Activated T-helper 2 cell treated with anti-CD3 and anti-CD28 coated beads, Interferon-gamma antibody, Interleukin-2, Interleukin-4, amounts not matched to agents 10 μg/mL and 5 μg/mL and 100 μg/mL, durations not matched to agents 14 hours and 24 hours and 36 hours (primary cell): ENCODE results near the gene SMYD3. TPM values are rescaled to one million over a fixed set of nuclear protein-coding genes. Genes with fewer than 3 reads are reported as not detected.

ENCODE experiments used
- DNase-seq: peaks from one replicate; pipeline ENCODE4 v3.0.0; 2021; ENCODE audit warnings: low spot score
- H3K27ac Mint-ChIP-seq: one replicate; pipeline ENCODE4 v1.8.0; 2021; ENCODE audit warnings: mixed read lengths
- H3K27me3 Mint-ChIP-seq: one replicate; pipeline ENCODE4 v1.8.0; 2021; ENCODE audit warnings: low read depth, mixed read lengths
- H3K36me3 Mint-ChIP-seq: one replicate; pipeline ENCODE4 v1.8.0; 2021; ENCODE audit warnings: low read depth, mixed read lengths
- H3K4me1 Mint-ChIP-seq: one replicate; pipeline ENCODE4 v1.8.0; 2021; ENCODE audit warnings: low read depth, mixed read lengths
- H3K4me3 Mint-ChIP-seq: one replicate; pipeline ENCODE4 v1.8.0; 2021; ENCODE audit warnings: low read depth, mild to moderate bottlenecking, moderate library complexity, mixed read lengths
- H3K9me3 Mint-ChIP-seq: one replicate; pipeline ENCODE4 v1.8.0; 2021; ENCODE audit warnings: mixed read lengths
- intact Hi-C: fragments of 100-400 bp; cut with micrococcal nuclease; formaldehyde crosslinking; loops from one replicate; pipeline ENCODE4 v1.15.1; 2023
- total RNA-seq: library from RNA; stranded (reverse); gene quantifications from 2 replicates; pipeline ENCODE4 v1.2.3, GENCODE V29; 2022

SMYD3 gene
- total RNA-seq, 1 donor from 2014 or later, result 24.1 TPM

GRCh38 chr1:246004301-246004700 is 502.8 kb downstream of the SMYD3 start:
- intact Hi-C loops, result loop anchor here (10.0 kb wide), 1 partner anchor 930 kb away; no protein-coding TSS in a partner anchor
- Mint-ChIP-seq H3K27me3 (no peaks in the 10 kb centered on the region), H3K4me1 (no peaks in the 10 kb centered on the region), H3K9me3 (no peaks in the 10 kb centered on the region), H3K36me3 (no peaks in the 10 kb centered on the region), H3K4me3 (no peak overlapping the region), H3K27ac (no peak overlapping the region)
- DNase-seq, result no peak

DNA sequence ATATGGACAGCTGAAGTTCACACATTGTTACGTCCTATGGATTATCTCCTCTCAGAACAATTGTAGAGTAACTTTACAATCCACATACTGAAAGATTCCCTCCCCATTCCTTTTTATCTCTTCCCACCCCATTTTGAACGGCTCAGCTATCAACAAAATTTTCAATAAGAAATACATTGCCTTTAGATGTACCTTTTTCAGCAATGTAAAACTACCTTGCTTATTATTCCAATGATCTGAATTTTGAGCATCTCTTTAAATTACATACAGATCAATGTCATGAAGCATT is 503.7 kb downstream of the SMYD3 start:
- Mint-ChIP-seq H3K4me1 (no peaks in the 10 kb centered on the region), H3K4me3 (no peak overlapping the region), H3K9me3 (no peaks in the 10 kb centered on the region), H3K27ac (no peak overlapping the region), H3K36me3 (no peaks in the 10 kb centered on the region), H3K27me3 (no peaks in the 10 kb centered on the region)
- intact Hi-C loops, result loop anchor here (1.0 to 10.0 kb wide), 3 partner anchors 114 to 929 kb away; no protein-coding TSS in a partner anchor
- DNase-seq, result no peak

- Mint-ChIP-seq H3K36me3 (no peaks in the 10 kb centered on the region), H3K27me3 (no peaks in the 10 kb centered on the region), H3K27ac (no peak overlapping the region), H3K9me3 (no peaks in the 10 kb centered on the region), H3K4me3 (no peak overlapping the region), H3K4me1 (no peaks in the 10 kb centered on the region)
- intact Hi-C loops, result loop anchor here (1.0 to 10.0 kb wide), 3 partner anchors 114 to 928 kb away; no protein-coding TSS in a partner anchor
- peak; percentile 54 for DNase-seq
Measured at GRCh38 chr1:246002725-246003441, 504.2 kb downstream of the SMYD3 start.

DNA sequence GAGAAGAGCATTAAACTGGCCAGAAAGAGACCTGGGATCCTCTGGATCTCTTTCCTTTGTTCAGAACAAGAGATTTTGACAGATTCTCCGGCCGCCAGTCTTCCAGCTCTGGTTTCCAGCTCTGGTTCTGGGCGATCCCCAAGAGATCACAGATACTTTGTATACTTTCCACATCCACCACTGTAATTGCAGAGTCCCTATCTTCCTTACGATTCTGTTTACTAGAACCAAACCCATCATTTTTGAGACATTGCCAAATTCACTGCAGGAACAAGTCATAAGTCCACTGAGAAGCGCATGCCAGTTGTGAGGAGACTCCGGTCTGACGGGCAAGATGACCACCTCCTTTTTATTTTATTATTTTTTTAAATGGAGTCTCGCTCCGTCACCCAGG is 505.2 kb downstream of the SMYD3 start:
- Mint-ChIP-seq H3K27ac (no peak overlapping the region), H3K36me3 (no peaks in the 10 kb centered on the region), H3K4me1 (no peaks in the 10 kb centered on the region), H3K27me3 (no peaks in the 10 kb centered on the region), H3K4me3 (no peak overlapping the region), H3K9me3 (no peaks in the 10 kb centered on the region)
- DNase-seq, result no peak
- intact Hi-C loops, result loop anchor here (10.0 kb wide), 1 partner anchor 927 kb away; no protein-coding TSS in a partner anchor

DNA sequence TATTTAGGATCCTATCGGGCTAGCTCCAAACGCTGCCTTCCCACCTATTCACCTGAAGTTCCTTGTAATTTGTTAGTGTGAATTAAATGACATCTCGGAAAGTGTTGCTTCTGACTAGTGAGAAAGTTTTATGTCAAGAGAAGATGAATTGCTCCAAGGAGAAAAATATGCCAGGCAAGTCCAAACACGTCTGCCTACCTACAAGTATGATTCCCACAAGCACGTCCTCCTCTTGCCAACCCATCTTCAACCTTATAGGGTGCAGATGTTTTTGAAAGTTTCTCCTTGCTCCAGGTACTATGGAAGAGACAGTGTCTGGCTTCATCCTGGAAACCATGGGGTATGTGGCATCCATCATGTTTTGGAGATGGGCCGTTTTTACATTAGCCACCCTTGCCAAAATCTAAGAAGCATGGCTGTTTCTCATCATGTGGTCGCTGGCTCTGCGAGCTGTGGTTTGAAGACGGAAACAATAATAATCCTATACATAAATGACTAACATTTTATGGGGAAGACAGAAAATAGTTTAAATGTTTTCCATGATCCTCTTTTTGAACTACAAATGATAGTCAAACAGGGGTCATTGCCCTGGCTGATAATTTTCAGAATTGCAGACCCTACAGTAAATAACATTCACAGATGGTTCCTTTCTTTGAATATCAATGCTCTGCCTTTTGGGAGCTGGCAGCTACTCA is 505.8 kb downstream of the SMYD3 start:
- Mint-ChIP-seq H3K9me3 (no peaks in the 10 kb centered on the region), H3K27me3 (no peaks in the 10 kb centered on the region), H3K4me1 (no peaks in the 10 kb centered on the region), H3K27ac (no peak overlapping the region), H3K36me3 (no peaks in the 10 kb centered on the region), H3K4me3 (no peak overlapping the region)
- intact Hi-C loops, result loop anchor here (10.0 kb wide), 1 partner anchor 926 kb away; no protein-coding TSS in a partner anchor
- DNase-seq, result no peak

DNA sequence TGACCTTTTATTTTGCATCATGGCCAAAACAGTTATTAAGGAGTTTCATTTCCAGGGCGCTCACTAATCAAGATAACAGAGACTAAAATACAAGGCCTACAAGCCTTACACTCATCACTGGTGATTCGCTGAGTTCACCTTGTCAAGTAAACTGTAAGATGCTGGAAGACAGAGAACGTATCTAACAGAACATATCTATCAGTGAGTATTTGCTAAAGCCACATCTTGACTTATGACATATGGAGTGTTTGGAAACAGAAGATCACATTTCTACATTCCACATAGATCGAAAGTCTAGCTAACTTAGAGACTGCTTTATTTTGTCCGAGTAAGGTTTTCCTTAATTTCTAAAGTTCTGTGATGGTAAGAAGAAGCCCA is 506.5 kb downstream of the SMYD3 start:
- H3K36me3 Mint-ChIP-seq, result no peaks in the 10 kb centered on the region
- no peak overlapping the region for H3K27ac Mint-ChIP-seq
- no peak for DNase-seq
- no peak overlapping the region for H3K4me3 Mint-ChIP-seq
- intact Hi-C loops, result loop anchor here (10.0 kb wide), 1 partner anchor 926 kb away; no protein-coding TSS in a partner anchor
- H3K4me1 Mint-ChIP-seq, result no peaks in the 10 kb centered on the region
- H3K9me3 Mint-ChIP-seq, result no peaks in the 10 kb centered on the region
- no peaks in the 10 kb centered on the region for H3K27me3 Mint-ChIP-seq

DNA sequence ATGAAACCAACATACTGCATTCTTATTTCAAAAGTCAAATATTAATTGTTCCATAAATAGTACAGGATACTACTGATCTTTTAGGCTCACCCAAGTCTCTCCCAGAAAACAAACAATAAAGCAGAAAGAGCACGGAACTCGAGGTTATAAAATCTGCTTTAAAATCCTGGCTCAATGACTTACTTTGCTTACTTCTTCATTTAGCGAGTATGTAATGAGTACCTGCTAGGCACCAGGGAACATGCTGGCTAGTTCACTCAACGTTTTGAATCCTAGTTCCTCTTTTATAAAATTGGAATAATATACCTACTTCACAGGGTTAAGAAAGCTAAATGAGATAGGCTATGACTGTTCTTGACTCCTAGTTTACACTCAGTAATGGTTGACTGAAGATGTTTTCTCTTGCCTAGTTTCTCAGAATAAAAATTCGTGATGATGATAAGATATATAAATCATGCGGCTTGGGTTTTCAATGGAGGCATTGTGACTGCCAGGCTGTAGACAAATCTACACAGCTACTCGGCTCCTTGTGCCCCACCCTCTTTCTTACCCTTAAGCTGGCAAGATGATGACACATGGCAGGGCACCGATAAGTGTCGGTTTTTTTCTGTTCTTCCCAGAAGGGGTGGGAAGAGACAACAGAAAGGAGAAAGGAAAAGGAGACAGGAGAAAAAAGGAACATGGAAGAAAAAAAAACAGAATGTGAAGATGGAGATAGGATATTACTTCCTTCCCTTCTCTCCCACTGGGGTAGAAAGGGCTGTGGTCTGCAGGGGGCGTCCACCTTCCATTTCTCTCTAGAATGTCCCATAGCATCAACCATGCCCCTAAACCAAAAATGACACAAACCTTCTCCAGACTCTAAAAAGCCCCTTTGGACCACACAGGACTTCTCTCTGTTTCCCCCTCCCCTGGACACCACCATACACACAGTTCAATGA is 507.1 kb downstream of the SMYD3 start:
- H3K36me3 Mint-ChIP-seq, result no peaks in the 10 kb centered on the region
- no peak overlapping the region for H3K27ac Mint-ChIP-seq
- no peaks in the 10 kb centered on the region for H3K27me3 Mint-ChIP-seq
- H3K4me3 Mint-ChIP-seq, result no peak overlapping the region
- no peaks in the 10 kb centered on the region for H3K4me1 Mint-ChIP-seq
- no peaks in the 10 kb centered on the region for H3K9me3 Mint-ChIP-seq
- intact Hi-C loops, result loop anchor here (10.0 kb wide), 1 partner anchor 925 kb away; no protein-coding TSS in a partner anchor
- DNase-seq, result no peak

DNA sequence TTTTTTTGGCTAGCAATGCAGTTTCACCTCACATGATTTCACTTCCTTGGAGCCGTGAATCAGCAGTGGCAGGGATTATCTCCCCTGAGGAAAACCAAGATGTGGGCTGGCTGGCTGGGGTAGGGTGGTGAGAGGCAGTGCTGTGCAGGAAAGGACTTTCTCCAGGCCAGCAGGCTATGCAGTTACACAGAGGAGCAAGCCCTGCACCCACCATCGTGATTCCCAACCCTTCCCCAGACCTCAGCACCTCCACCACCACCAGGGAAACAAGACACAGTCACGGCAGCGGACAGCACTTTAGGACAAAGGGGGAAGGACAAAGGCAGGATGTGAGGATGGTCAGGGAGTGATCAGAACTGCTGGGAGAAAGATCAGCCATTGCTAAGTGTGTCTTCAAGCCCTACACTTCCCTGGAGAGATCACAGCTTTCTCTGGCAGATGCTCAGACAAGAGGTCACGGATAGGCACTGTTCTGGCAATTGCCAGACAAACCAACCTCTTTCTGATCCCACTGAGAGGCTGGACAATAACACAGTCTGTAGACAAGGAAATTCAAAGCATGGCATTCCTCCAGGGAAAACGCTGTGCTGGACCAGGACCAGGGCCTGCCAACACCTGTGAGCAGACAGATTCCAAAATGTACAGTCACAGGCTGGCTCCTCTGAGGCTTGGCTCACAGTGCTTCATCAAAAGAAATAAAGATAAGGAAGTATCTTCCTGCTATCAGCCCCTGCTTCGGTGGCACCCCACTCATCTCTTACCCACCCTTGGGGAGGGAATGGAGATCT is 509.4 kb downstream of the SMYD3 start:
- Mint-ChIP-seq H3K4me3 (no peak overlapping the region), H3K36me3 (no peaks in the 10 kb centered on the region), H3K27ac (no peak overlapping the region), H3K9me3 (no peaks in the 10 kb centered on the region), H3K4me1 (no peaks in the 10 kb centered on the region), H3K27me3 (no peaks in the 10 kb centered on the region)
- intact Hi-C loops, result no loop called here
- DNase-seq, result no peak

GRCh38 chr1:245996811-245997210 is 510.3 kb downstream of the SMYD3 start:
- no peaks in the 10 kb centered on the region for H3K4me1 Mint-ChIP-seq
- no peaks in the 10 kb centered on the region for H3K9me3 Mint-ChIP-seq
- H3K27ac Mint-ChIP-seq, result no peak overlapping the region

DNA sequence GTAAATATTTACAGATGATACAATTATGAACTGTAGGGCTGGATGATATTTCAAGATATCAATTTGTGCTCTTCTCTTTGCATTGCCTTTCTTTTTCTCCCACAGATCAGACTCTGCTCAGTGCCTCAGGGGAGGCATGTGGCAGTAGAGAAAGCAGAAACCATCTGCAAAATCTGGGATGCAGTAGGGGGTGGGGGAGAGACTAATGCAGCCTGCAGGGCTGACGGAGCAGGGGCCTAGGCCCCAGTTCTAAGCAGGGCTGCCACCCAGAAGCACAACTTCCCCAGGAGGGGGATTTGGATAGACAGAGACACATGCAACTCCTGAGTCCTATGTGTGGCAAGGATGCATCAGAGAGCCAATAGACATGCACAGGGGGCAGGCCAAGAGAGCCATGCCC is 511.6 kb downstream of the SMYD3 start:
- Mint-ChIP-seq H3K36me3 (no peaks in the 10 kb centered on the region), H3K9me3 (no peaks in the 10 kb centered on the region), H3K4me1 (peaks cover 1% of the 10 kb centered on the region), H3K27ac (no peak overlapping the region), H3K4me3 (no peak overlapping the region), H3K27me3 (no peaks in the 10 kb centered on the region)
- intact Hi-C loops, result no loop called here
- no peak for DNase-seq

More at GRCh38 chr1:245996811-245997210, 510.3 kb downstream of the SMYD3 start:
- H3K4me3 Mint-ChIP-seq, result no peak overlapping the region
- intact Hi-C loops, result no loop called here
- H3K27me3 Mint-ChIP-seq, result no peaks in the 10 kb centered on the region
- no peak for DNase-seq
- no peaks in the 10 kb centered on the region for H3K36me3 Mint-ChIP-seq

DNA sequence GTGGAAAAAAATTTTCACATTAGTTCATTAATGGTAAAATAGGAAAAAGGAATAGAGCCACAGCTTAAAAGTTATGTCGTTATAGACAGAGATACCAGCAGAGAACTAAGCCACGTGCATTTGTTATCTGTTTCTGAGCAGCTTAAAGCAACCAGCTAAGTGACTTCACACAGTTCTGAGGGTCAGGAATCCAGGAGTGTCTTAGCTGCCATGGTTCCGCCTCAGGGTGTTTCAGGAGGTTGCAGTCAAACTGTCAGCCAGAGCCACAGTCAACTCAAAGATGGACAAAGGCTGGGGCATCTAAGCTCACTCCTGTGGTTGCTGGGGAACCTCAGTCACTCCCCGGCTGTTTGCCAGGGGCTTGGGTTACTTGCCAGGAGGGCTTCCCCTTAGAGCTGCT is 515.8 kb downstream of the SMYD3 start:
- no peak overlapping the region for H3K27ac Mint-ChIP-seq
- H3K4me3 Mint-ChIP-seq, result no peak overlapping the region
- no peaks in the 10 kb centered on the region for H3K9me3 Mint-ChIP-seq
- peaks cover 1% of the 10 kb centered on the region for H3K4me1 Mint-ChIP-seq
- H3K27me3 Mint-ChIP-seq, result no peaks in the 10 kb centered on the region
- no peaks in the 10 kb centered on the region for H3K36me3 Mint-ChIP-seq
- DNase-seq, result no peak
- intact Hi-C loops, result no loop called here
